PFSK-1 (cell line): ENCODE results near the gene ABHD12.

ENCODE experiments used
- FOXP2 ChIP-seq: optimal IDR thresholded peaks from 2 replicates; pipeline ENCODE3; 2011; ENCODE audit warnings: borderline replicate concordance, control low read depth, inconsistent platforms; ENCODE audit not compliant: insufficient read depth; ENCODE audit errors: extremely low read length, extremely low read depth
- POLR2AphosphoS5 ChIP-seq: IDR thresholded peaks from 2 replicates; pipeline ENCODE4 v1.6.1; 2012; ENCODE audit warnings: low read depth, mild to moderate bottlenecking, control low read depth, low read length, moderate library complexity
- SIN3A ChIP-seq: IDR thresholded peaks from 2 replicates; pipeline ENCODE4 v1.6.1; 2012; ENCODE audit warnings: mild to moderate bottlenecking, low read length, moderate library complexity, borderline replicate concordance; ENCODE audit not compliant: insufficient read depth
- TAF1 ChIP-seq: IDR thresholded peaks from 2 replicates; pipeline ENCODE4 v1.6.1; 2012; ENCODE audit warnings: low read length, control low read depth, borderline replicate concordance; ENCODE audit not compliant: insufficient read depth
- TF ChIP-seq, protein P1 (sequence below), 2 experiments: IDR thresholded peaks; 2 replicates each; pipeline versions ENCODE4 v1.6.1 to v1.8.0; 2011 to 2012; ENCODE audit warnings: low read depth in 2 of 2, low read length in 2 of 2, control low read depth in 1 of 2, inconsistent platforms in 1 of 2, mild to moderate bottlenecking in 1 of 2, moderate library complexity in 1 of 2; ENCODE audit not compliant: insufficient read depth in 1 of 2

DNA sequence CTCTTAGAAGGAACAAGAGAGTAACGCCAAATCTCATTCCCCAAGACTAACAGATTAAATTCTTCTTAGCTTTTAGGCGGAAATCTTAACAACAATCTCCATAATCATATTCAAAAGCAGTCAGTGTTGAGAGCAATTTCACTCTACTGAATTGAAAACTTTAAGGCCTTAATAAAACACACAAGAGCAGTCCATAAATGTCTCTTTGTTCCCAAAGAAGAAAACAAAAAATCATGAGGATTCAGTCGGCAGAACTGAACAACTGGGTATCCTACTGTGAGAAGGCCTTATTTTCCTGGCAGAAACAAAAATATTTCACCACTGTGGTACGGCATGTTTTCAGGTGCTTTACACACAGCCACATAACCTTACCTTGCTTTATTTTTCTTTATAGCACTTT, 14.4 kb downstream of the ABHD12 start:
- TF ChIP-seq FOXP2 (no peak), POLR2AphosphoS5 (no peak), SIN3A (no peak), TAF1 (no peak)
- TF ChIP-seq, protein P1, sequence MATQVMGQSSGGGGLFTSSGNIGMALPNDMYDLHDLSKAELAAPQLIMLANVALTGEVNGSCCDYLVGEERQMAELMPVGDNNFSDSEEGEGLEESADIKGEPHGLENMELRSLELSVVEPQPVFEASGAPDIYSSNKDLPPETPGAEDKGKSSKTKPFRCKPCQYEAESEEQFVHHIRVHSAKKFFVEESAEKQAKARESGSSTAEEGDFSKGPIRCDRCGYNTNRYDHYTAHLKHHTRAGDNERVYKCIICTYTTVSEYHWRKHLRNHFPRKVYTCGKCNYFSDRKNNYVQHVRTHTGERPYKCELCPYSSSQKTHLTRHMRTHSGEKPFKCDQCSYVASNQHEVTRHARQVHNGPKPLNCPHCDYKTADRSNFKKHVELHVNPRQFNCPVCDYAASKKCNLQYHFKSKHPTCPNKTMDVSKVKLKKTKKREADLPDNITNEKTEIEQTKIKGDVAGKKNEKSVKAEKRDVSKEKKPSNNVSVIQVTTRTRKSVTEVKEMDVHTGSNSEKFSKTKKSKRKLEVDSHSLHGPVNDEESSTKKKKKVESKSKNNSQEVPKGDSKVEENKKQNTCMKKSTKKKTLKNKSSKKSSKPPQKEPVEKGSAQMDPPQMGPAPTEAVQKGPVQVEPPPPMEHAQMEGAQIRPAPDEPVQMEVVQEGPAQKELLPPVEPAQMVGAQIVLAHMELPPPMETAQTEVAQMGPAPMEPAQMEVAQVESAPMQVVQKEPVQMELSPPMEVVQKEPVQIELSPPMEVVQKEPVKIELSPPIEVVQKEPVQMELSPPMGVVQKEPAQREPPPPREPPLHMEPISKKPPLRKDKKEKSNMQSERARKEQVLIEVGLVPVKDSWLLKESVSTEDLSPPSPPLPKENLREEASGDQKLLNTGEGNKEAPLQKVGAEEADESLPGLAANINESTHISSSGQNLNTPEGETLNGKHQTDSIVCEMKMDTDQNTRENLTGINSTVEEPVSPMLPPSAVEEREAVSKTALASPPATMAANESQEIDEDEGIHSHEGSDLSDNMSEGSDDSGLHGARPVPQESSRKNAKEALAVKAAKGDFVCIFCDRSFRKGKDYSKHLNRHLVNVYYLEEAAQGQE (IDR thresholded peaks at IDR 0.05; ENCODE audit: insufficient read depth in 1 of 2, low read depth in 2 of 2, low read length in 2 of 2), result no peak
